Thymus (tissue), 11 donors: ENCODE measurements around the gene PPFIA1. TPM values are rescaled to one million over a fixed set of nuclear protein-coding genes. Genes with fewer than 3 reads are reported as not detected.

Experiments used
- DNase-seq, 9 donors: peaks; one replicate each; pipeline ENCODE4 v3.0.0-alpha.2; 2013; ENCODE audit warnings: low spot score in 9 of 9, low read depth in 6 of 9, missing footprints in 1 of 9
- H3K27ac ChIP-seq, 2 donors: one replicate each; pipeline ENCODE4 v1.5.1; 2013; ENCODE audit warnings: control low read depth in 1 of 2, low read depth in 1 of 2, low read length in 1 of 2, mild to moderate bottlenecking in 1 of 2, moderate library complexity in 1 of 2
- H3K27me3 ChIP-seq, 2 donors: one replicate each; pipeline ENCODE4 v1.5.1; 2013; ENCODE audit warnings: low read length in 1 of 2; ENCODE audit not compliant: control insufficient read depth in 2 of 2, insufficient read depth in 1 of 2
- H3K36me3 ChIP-seq, 2 donors: one replicate each; pipeline ENCODE4 v1.5.1; 2013; ENCODE audit warnings: low read length in 1 of 2, mild to moderate bottlenecking in 1 of 2, moderate library complexity in 1 of 2; ENCODE audit not compliant: control insufficient read depth in 2 of 2, insufficient read depth in 2 of 2
- H3K4me1 ChIP-seq, 2 donors: one replicate each; pipeline ENCODE4 v1.5.1; 2013; ENCODE audit warnings: low read length in 2 of 2; ENCODE audit not compliant: control insufficient read depth in 2 of 2, insufficient read depth in 2 of 2
- H3K4me3 ChIP-seq, 2 donors: one replicate each; pipeline ENCODE4 v1.5.1; 2013; ENCODE audit warnings: low read length in 2 of 2, control low read depth in 1 of 2, mild to moderate bottlenecking in 1 of 2
- H3K9me3 ChIP-seq, 2 donors: one replicate each; pipeline ENCODE4 v1.5.1; 2013; ENCODE audit warnings: low read length in 1 of 2, mild to moderate bottlenecking in 1 of 2; ENCODE audit not compliant: control insufficient read depth in 2 of 2, insufficient read depth in 1 of 2
- WGBS: extraction: QIAGEN DNeasy Blood & Tissue Kit; methylation state at CpG from one replicate; pipeline ENCODE4 v1.1.7; 2013; 5-methylcytosine and 5-hydroxymethylcytosine counted together
- polyA plus RNA-seq: library from polyadenylated mRNA; stranded (reverse); fragments of 200-250 nt; gene quantifications from one replicate; pipeline ENCODE4 v1.2.3, GENCODE V29; 2013
- total RNA-seq: library from RNA; stranded (reverse); fragments of 120-200 nt; gene quantifications from one replicate; pipeline ENCODE4 v1.2.4, GENCODE V29; 2013
- donor health status: healthy.

The PPFIA1 gene
- total and polyA plus RNA-seq, 2 donors, result 22.0 to 23.3 TPM

GRCh38 chr11:70420008-70420464 lies 149.5 kb downstream of the PPFIA1 start:
- no peaks in the 10 kb centered on the region for H3K27me3 ChIP-seq
- H3K4me1 ChIP-seq, result no peaks in the 10 kb centered on the region
- no peaks in the 10 kb centered on the region for H3K9me3 ChIP-seq
- H3K27ac ChIP-seq, result no peak overlapping the region
- no peak overlapping the region for H3K4me3 ChIP-seq
- 96% methylated on average over 14 of the region's 14 CpGs for WGBS
- DNase-seq, result no peak
- H3K36me3 ChIP-seq, result peaks cover 0 to 2% of the 10 kb centered on the region in 2 donors

GRCh38 chr11:70420496-70420895 lies 150.0 kb downstream of the PPFIA1 start:
- DNase-seq, result no peak
- H3K27me3 ChIP-seq, result no peaks in the 10 kb centered on the region
- WGBS, result 94% methylated on average over 9 of the region's 9 CpGs

GRCh38 chr11:70421123-70421522 lies 150.6 kb downstream of the PPFIA1 start:
- H3K36me3 ChIP-seq, result peaks cover 0 to 4% of the 10 kb centered on the region in 2 donors
- H3K4me1 ChIP-seq, result no peaks in the 10 kb centered on the region
- no peaks in the 10 kb centered on the region for H3K27me3 ChIP-seq
- WGBS, result 71% methylated on average over 13 of the region's 13 CpGs
- no peak overlapping the region for H3K4me3 ChIP-seq
- no peaks in the 10 kb centered on the region for H3K9me3 ChIP-seq
- no peak for DNase-seq
- no peak overlapping the region for H3K27ac ChIP-seq

More at GRCh38 chr11:70420496-70420895, 150.0 kb downstream of the PPFIA1 start:
- Histone ChIP-seq H3K9me3 (no peaks in the 10 kb centered on the region), H3K27ac (no peak overlapping the region), H3K4me1 (no peaks in the 10 kb centered on the region), H3K36me3 (peaks cover 0 to 2% of the 10 kb centered on the region in 2 donors), H3K4me3 (no peak overlapping the region)

- Histone ChIP-seq H3K9me3 (no peaks in the 10 kb centered on the region), H3K36me3 (peaks cover 0 to 4% of the 10 kb centered on the region in 2 donors), H3K4me3 (no peak overlapping the region), H3K4me1 (no peaks in the 10 kb centered on the region), H3K27me3 (no peaks in the 10 kb centered on the region), H3K27ac (no peak overlapping the region)
- 95% methylated on average over 35 of the region's 35 CpGs for WGBS
- DNase-seq, result no peak
Observed at GRCh38 chr11:70422692-70423522, 152.4 kb downstream of the PPFIA1 start.

GRCh38 chr11:70423523-70424505 lies 153.3 kb downstream of the PPFIA1 start:
- 84% methylated on average over 34 of the region's 34 CpGs for WGBS
- DNase-seq, result no peak
- H3K9me3 ChIP-seq, result no peaks in the 10 kb centered on the region
- no peaks in the 10 kb centered on the region for H3K27me3 ChIP-seq
- no peak overlapping the region for H3K4me3 ChIP-seq
- no peak overlapping the region for H3K27ac ChIP-seq
- no peaks in the 10 kb centered on the region for H3K4me1 ChIP-seq
- H3K36me3 ChIP-seq, result peaks cover 0 to 4% of the 10 kb centered on the region in 2 donors

- no peaks in the 10 kb centered on the region for H3K9me3 ChIP-seq
- WGBS, result 91% methylated on average over 14 of the region's 14 CpGs
- H3K27ac ChIP-seq, result no peak overlapping the region
- H3K4me3 ChIP-seq, result no peak overlapping the region
- peaks cover 0 to 4% of the 10 kb centered on the region in 2 donors for H3K36me3 ChIP-seq
- no peaks in the 10 kb centered on the region for H3K4me1 ChIP-seq
- no peak for DNase-seq
- no peaks in the 10 kb centered on the region for H3K27me3 ChIP-seq
Observed at GRCh38 chr11:70424765-70425344, 154.4 kb downstream of the PPFIA1 start.

- peaks cover 4 to 9% of the 10 kb centered on the region in 2 donors for H3K36me3 ChIP-seq
- H3K4me1 ChIP-seq, result no peaks in the 10 kb centered on the region
- DNase-seq, result no peak
- no peak overlapping the region for H3K27ac ChIP-seq
- H3K27me3 ChIP-seq, result no peaks in the 10 kb centered on the region
- no peak overlapping the region for H3K4me3 ChIP-seq
- WGBS, result 97% methylated on average over 11 of the region's 11 CpGs
- no peaks in the 10 kb centered on the region for H3K9me3 ChIP-seq
Observed at GRCh38 chr11:70427436-70427835, 156.9 kb downstream of the PPFIA1 start.

GRCh38 chr11:70428701-70429427 lies 158.4 kb downstream of the PPFIA1 start:
- DNase-seq, result no peak
- WGBS, result 97% methylated on average over 18 of the region's 18 CpGs

More at GRCh38 chr11:70428701-70429427, 158.4 kb downstream of the PPFIA1 start:
- no peak overlapping the region for H3K4me3 ChIP-seq
- no peaks in the 10 kb centered on the region for H3K9me3 ChIP-seq
- H3K27ac ChIP-seq, result no peak overlapping the region
- H3K4me1 ChIP-seq, result no peaks in the 10 kb centered on the region
- peaks cover 6 to 18% of the 10 kb centered on the region in 2 donors for H3K36me3 ChIP-seq
- no peaks in the 10 kb centered on the region for H3K27me3 ChIP-seq
